HG03135 (cell line): ENCODE results near the gene FOXO3.
A peak's percentile ranks its signal among the peaks of the same experiment; 100 is the strongest.
"Not testable (repeated sequence)": the region's sequence is repeated elsewhere in the genome, so short reads cannot be mapped to it uniquely, and the experiment has no call there.

Source experiments
- ATAC-seq: cut with Tn5 transposase; IDR thresholded peaks from one replicate; pipeline ENCODE4 v1.9.1; 2021; ENCODE audit warnings: mild to moderate bottlenecking, moderate library complexity; ENCODE audit not compliant: unreplicated experiment

FOXO3 gene

GRCh38 chr6:108555399-108556052 lies 5.2 kb upstream of the FOXO3 start:
- no peak for ATAC-seq

GRCh38 chr6:108556250-108556649 lies 4.5 kb upstream of the FOXO3 start:
- no peak for ATAC-seq

GRCh38 chr6:108556866-108557493 lies 3.7 kb upstream of the FOXO3 start:
- ATAC-seq: no peak

GRCh38 chr6:108557494-108558371 lies 3.0 kb upstream of the FOXO3 start:
- ATAC-seq: no peak

GRCh38 chr6:108558372-108559096 lies 2.2 kb upstream of the FOXO3 start:
- peak; percentile 56 for ATAC-seq

GRCh38 chr6:108559097-108559883 lies 1.4 kb upstream of the FOXO3 start:
- peak; percentile 38 for ATAC-seq

GRCh38 chr6:108559884-108560462 lies 744 bp upstream of the FOXO3 start:
- ATAC-seq: no peak

- not testable (repeated sequence) for ATAC-seq
These were observed 561 bp downstream of the FOXO3 start for GRCh38 chr6:108561309-108561647.

GRCh38 chr6:108561742-108562502 lies 1.2 kb downstream of the FOXO3 start:
- no peak for ATAC-seq

- ATAC-seq: no peak
These were observed 1.8 kb downstream of the FOXO3 start for GRCh38 chr6:108562503-108562993.

GRCh38 chr6:108563292-108563691 lies 2.6 kb downstream of the FOXO3 start:
- ATAC-seq: no peak

GRCh38 chr6:108564178-108564577 lies 3.5 kb downstream of the FOXO3 start:
- no peak for ATAC-seq

- ATAC-seq: peak; percentile 71
These were observed 4.5 kb downstream of the FOXO3 start for GRCh38 chr6:108565091-108565766.

- peak; percentile 39 for ATAC-seq
These were observed 5.2 kb downstream of the FOXO3 start for GRCh38 chr6:108565893-108566292.

GRCh38 chr6:108566406-108566805 lies 5.7 kb downstream of the FOXO3 start:
- no peak for ATAC-seq

GRCh38 chr6:108568101-108568500 lies 7.4 kb downstream of the FOXO3 start:
- no peak for ATAC-seq

- no peak for ATAC-seq
These were observed 8.0 kb downstream of the FOXO3 start for GRCh38 chr6:108568551-108569305.

GRCh38 chr6:108570517-108570916 lies 9.8 kb downstream of the FOXO3 start:
- ATAC-seq: no peak
